ENCODE data around the gene RMDN3. TPM values are rescaled to one million over a fixed set of nuclear protein-coding genes. Genes with fewer than 3 reads are reported as not detected.
A peak's percentile ranks its signal among the peaks of the same experiment; 100 is the strongest.

The RMDN3 gene
- total and polyA plus RNA-seq, 2 of the 13 experiments (the other 11 are each of a cell fraction or from before 2014, with no cell fraction given) = 16.8 to 19.5 TPM

GRCh38 chr15:40766194-40766815 lies 11.3 kb upstream of the RMDN3 start:
- H2AFZ ChIP-seq (ENCODE audit: low read length) = no peak overlapping the region
- peaks cover 11% of the 10 kb centered on the region for H3K79me2 ChIP-seq (ENCODE audit: insufficient read depth, low read length)
- FAIRE-seq (no peak), ATAC-seq (no peak), DNase-seq (ENCODE audit: low spot score) (no peak)
- no peaks in the 10 kb centered on the region for H3K9me3 ChIP-seq (ENCODE audit: low read length)
- peaks cover 32% of the 10 kb centered on the region for H3K4me1 ChIP-seq (ENCODE audit: insufficient read depth, low read length)
- ChIA-PET CTCF (ENCODE audit: low intra/inter-chr PET ratio, low total read pairs) (no interaction called here), POLR2A (interaction anchor here (0.9 to 1.2 kb wide), 2 partner anchors 41 to 72 kb away, joined by 3 to 4 read pairs; partner anchors contain the start of genes DNAJC17 and ZFYVE19)
- no peaks in the 10 kb centered on the region for H3K27me3 ChIP-seq (ENCODE audit: control insufficient read depth in 1 of 2, insufficient read depth in 2 of 2, low read length in 2 of 2)
- intact Hi-C loops (cut with micrococcal nuclease; ENCODE audit: unreplicated experiment) (no loop called here), in situ Hi-C loops (cut with HindIII; ENCODE audit: extremely low pct_ligation_motif_present, low pct_unique_long_range_greater_than_20kb) (no loop called here)
- peaks cover 7 to 18% of the 10 kb centered on the region in 2 experiments; a peak in 4 of 5 replicates for H3K36me3 ChIP-seq (replicated peaks in 1 of 2; ENCODE audit: control insufficient read depth in 1 of 2, insufficient read depth in 2 of 2, low read length in 2 of 2)
- 0 out of 2 replicates have a peak overlapping the region, but pooled peaks have one; percentile 83 for H3K4me2 ChIP-seq (ENCODE audit: low read depth, low read length)
- no peak overlapping the region for H3K4me3 ChIP-seq (replicated peaks in 1 of 3; ENCODE audit: insufficient read depth in 1 of 3, low read depth in 2 of 3, low read length in 3 of 3)
- TF ChIP-seq ELF4 (CRISPR knock-in tag; IDR thresholded peaks at IDR 0.05; ENCODE audit: borderline replicate concordance) (no peak), DRAP1 (CRISPR knock-in tag; IDR thresholded peaks at IDR 0.05) (no peak), RXRB (CRISPR knock-in tag; IDR thresholded peaks at IDR 0.05; ENCODE audit: borderline replicate concordance) (no peak), ZBTB7A (CRISPR knock-in tag; IDR thresholded peaks at IDR 0.05) (no peak), BORCS8-MEF2B (CRISPR knock-in tag; IDR thresholded peaks at IDR 0.05) (no peak), AHDC1 (CRISPR knock-in tag; IDR thresholded peaks at IDR 0.05; ENCODE audit: borderline replicate concordance) (no peak), ATM (IDR thresholded peaks at IDR 0.05; ENCODE audit: borderline replicate concordance) (no peak), YEATS4 (CRISPR knock-in tag; IDR thresholded peaks at IDR 0.05; ENCODE audit: borderline replicate concordance) (no peak), ARHGAP35 (CRISPR knock-in tag; IDR thresholded peaks at IDR 0.05; ENCODE audit: borderline replicate concordance) (no peak), ZNF788 (CRISPR knock-in tag; IDR thresholded peaks at IDR 0.05; ENCODE audit: borderline replicate concordance) (no peak), ZFP91 (CRISPR knock-in tag; IDR thresholded peaks at IDR 0.05; ENCODE audit: borderline replicate concordance) (no peak), ISX (CRISPR knock-in tag; conservative IDR thresholded peaks at IDR 0.05) (no peak), TEAD2 (CRISPR knock-in tag; IDR thresholded peaks at IDR 0.05) (no peak), ZNF883 (CRISPR knock-in tag; IDR thresholded peaks at IDR 0.05; ENCODE audit: not compliant biosample characterization) (no peak), ZNF839 (CRISPR knock-in tag; IDR thresholded peaks at IDR 0.05; ENCODE audit: borderline replicate concordance) (no peak), ZNF850 (CRISPR knock-in tag; conservative IDR thresholded peaks at IDR 0.05) (no peak)
- no peaks in the 10 kb centered on the region for H4K20me1 ChIP-seq (ENCODE audit: insufficient read depth, low read length)
- no peak overlapping the region for H3K9ac ChIP-seq (ENCODE audit: insufficient read depth, low read depth, low read length)
- no TSS peak for BruUV-seq (replicated peaks)
- WGBS (ENCODE audit: low lambda C conversion rate) = 96% methylated on average over 4 of the region's 7 CpGs
- H3K27ac ChIP-seq (ENCODE audit: extremely low read length, insufficient read depth, low read length) = peak overlapping the region; percentile 100

Data from HepG2 (cell line).